Measurements from ENCODE around the gene LCP2. TPM values are rescaled to one million over a fixed set of nuclear protein-coding genes. Genes with fewer than 3 reads are reported as not detected.

Gene LCP2
- total and polyA plus RNA-seq, 10 of the 15 experiments (the other 5 are each of a cell fraction or from before 2014, with no cell fraction given): 8.0 to 50.5 (median 20.6) TPM

DNA sequence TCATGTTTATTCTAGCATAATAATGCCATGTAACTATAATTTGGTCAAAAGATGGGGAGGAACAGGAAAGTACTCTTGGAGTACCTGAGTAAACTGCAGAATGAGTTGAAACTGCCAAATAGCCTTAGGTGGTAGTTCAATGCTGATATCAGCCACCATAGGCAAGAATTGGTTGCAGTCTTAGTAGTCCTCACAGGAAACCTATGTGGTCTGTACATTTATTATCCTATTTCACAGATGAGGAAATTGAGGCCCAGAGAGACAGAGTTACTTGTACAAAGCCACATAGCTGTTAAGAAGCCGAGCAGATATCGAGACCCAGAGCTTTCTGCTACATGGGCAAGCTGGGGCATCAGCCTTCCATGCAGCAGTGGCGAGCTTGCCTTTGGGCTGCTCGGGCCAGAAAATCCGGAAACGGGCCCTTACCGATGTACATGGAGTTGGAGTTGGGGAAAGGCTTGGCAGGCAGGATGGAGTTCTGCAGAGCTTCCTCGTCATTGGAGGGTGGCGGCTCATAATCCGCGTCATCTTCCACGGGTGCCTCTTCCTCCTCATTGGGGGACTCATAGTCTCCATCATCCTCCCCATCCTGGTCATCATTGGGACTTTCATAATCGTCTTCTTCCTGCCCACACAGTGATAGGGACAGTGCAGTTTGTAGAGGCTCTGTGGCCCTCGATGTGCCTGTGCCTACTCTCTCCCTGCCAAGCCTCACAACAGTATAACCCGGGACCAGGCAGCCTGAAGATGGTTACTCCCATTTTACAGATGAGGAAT, 27.1 kb downstream of the LCP2 start:
- H3K9ac ChIP-seq (ENCODE audit: control insufficient read depth, insufficient read depth, low read length): no peak overlapping the region
- no TSS peak for BruUV-seq (replicated peaks)
- no peak overlapping the region for H3K4me2 ChIP-seq (ENCODE audit: control insufficient read depth, insufficient read depth)
- no peaks in the 10 kb centered on the region for H4K20me1 ChIP-seq (ENCODE audit: control insufficient read depth, insufficient read depth)
- H3K79me2 ChIP-seq (ENCODE audit: control insufficient read depth, insufficient read depth, low read length): no peaks in the 10 kb centered on the region
- H3K36me3 ChIP-seq (ENCODE audit: control insufficient read depth in 2 of 2, insufficient read depth in 2 of 2, low read length in 1 of 2): peaks cover 13 to 28% of the 10 kb centered on the region in 2 experiments; a peak in 3 of 4 replicates
- intact Hi-C loops (cut with micrococcal nuclease; ENCODE audit: unreplicated experiment): no loop called here
- ATAC-seq: no peak
- no peaks in the 10 kb centered on the region for H3K27me3 ChIP-seq (replicated peaks in 1 of 2; ENCODE audit: control insufficient read depth in 2 of 2, insufficient read depth in 2 of 2, low read length in 1 of 2)
- no peak overlapping the region for H2AFZ ChIP-seq (ENCODE audit: control insufficient read depth, low read depth, low read length)
- H3K4me3 ChIP-seq: no peak overlapping the region
- H3K27ac ChIP-seq (ENCODE audit: control insufficient read depth, insufficient read depth): no peak overlapping the region
- WGBS (ENCODE audit: insufficient coverage, insufficient replicate concordance, low lambda C conversion rate, missing lambda C conversion rate): 91% methylated on average over 15 of the region's 15 CpGs
- CTCF ChIA-PET: interaction anchor here (1.0 to 7.9 kb wide), 3 partner anchors 39 to 148 kb away, joined by 4 to 189 read pairs (median 4); no protein-coding TSS in a partner anchor
- RAD21 ChIA-PET (ENCODE audit: unreplicated experiment): interaction anchor here (0.8 to 1.0 kb wide), 2 partner anchors 10 to 64 kb away, joined by 3 to 6 read pairs; no protein-coding TSS in a partner anchor
- SMC1A ChIA-PET (ENCODE audit: uncharacterized antibody, unreplicated experiment): interaction anchor here (0.7 to 16.6 kb wide), 4 partner anchors 27 to 150 kb away, joined by 3 to 451 read pairs (median 68); partner anchors contain the start of gene LCP2
- POLR2A ChIA-PET: no interaction called here
- TF ChIP-seq KAT2A (conservative IDR thresholded peaks at IDR 0.05; ENCODE audit: control insufficient read depth, low read depth, low read length): no peak
- TF ChIP-seq CREM (IDR thresholded peaks at IDR 0.05; ENCODE audit: low read depth): no peak
- TF ChIP-seq MYB (IDR thresholded peaks at IDR 0.05; ENCODE audit: borderline replicate concordance, low read depth, low read length): no peak
- TF ChIP-seq, protein P1, sequence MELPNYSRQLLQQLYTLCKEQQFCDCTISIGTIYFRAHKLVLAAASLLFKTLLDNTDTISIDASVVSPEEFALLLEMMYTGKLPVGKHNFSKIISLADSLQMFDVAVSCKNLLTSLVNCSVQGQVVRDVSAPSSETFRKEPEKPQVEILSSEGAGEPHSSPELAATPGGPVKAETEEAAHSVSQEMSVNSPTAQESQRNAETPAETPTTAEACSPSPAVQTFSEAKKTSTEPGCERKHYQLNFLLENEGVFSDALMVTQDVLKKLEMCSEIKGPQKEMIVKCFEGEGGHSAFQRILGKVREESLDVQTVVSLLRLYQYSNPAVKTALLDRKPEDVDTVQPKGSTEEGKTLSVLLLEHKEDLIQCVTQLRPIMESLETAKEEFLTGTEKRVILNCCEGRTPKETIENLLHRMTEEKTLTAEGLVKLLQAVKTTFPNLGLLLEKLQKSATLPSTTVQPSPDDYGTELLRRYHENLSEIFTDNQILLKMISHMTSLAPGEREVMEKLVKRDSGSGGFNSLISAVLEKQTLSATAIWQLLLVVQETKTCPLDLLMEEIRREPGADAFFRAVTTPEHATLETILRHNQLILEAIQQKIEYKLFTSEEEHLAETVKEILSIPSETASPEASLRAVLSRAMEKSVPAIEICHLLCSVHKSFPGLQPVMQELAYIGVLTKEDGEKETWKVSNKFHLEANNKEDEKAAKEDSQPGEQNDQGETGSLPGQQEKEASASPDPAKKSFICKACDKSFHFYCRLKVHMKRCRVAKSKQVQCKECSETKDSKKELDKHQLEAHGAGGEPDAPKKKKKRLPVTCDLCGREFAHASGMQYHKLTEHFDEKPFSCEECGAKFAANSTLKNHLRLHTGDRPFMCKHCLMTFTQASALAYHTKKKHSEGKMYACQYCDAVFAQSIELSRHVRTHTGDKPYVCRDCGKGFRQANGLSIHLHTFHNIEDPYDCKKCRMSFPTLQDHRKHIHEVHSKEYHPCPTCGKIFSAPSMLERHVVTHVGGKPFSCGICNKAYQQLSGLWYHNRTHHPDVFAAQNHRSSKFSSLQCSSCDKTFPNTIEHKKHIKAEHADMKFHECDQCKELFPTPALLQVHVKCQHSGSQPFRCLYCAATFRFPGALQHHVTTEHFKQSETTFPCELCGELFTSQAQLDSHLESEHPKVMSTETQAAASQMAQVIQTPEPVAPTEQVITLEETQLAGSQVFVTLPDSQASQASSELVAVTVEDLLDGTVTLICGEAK (IDR thresholded peaks at IDR 0.05; ENCODE audit: borderline replicate concordance): no peak
- no peak for TF ChIP-seq SUPT20H (IDR thresholded peaks at IDR 0.05; ENCODE audit: borderline replicate concordance, control insufficient read depth, low read depth, low read length)
- no peak for TF ChIP-seq CHD4 (IDR thresholded peaks at IDR 0.05)
- no peak for TF ChIP-seq PML (IDR thresholded peaks at IDR 0.05; ENCODE audit: low read length)
- no peak for TF ChIP-seq TAF1 (IDR thresholded peaks at IDR 0.05; ENCODE audit: borderline replicate concordance, low read depth, low read length)
- no peak for TF ChIP-seq ZNF217 (IDR thresholded peaks at IDR 0.05)
- no peak for TF ChIP-seq BCL11A (IDR thresholded peaks at IDR 0.05; ENCODE audit: low read depth, low read length)
- TF ChIP-seq SMAD5 (IDR thresholded peaks at IDR 0.05; ENCODE audit: low read depth): no peak
- H3K9me3 ChIP-seq (replicated peaks; ENCODE audit: control insufficient read depth, insufficient read depth, low read length): no peaks in the 10 kb centered on the region
- in situ Hi-C loops (cut with MboI): no loop called here
- FAIRE-seq: no peak
- peaks cover 13% of the 10 kb centered on the region for H3K4me1 ChIP-seq (ENCODE audit: control insufficient read depth, insufficient read depth, low read length)
- DNase-seq (ENCODE audit: low read depth, low spot score): no peak
